CD4-positive, alpha-beta T cell treated with Interleukin-12 subunit alpha and Interleukin-12 subunit beta, for 1 hour (primary cell): ENCODE data around the gene PLEKHS1.

Experiments
- DNase-seq: peaks from one replicate; pipeline ENCODE4 v3.0.0-alpha.2; 2020

PLEKHS1 gene

GRCh38 chr10:113751181-113751732 lies at the start of gene PLEKHS1:
Gene PLEKHS1 (plus strand): TSS chr10:113751682. CDS start chr10:113755278, 3,596 bp downstream.
- no peak for DNase-seq

DNA sequence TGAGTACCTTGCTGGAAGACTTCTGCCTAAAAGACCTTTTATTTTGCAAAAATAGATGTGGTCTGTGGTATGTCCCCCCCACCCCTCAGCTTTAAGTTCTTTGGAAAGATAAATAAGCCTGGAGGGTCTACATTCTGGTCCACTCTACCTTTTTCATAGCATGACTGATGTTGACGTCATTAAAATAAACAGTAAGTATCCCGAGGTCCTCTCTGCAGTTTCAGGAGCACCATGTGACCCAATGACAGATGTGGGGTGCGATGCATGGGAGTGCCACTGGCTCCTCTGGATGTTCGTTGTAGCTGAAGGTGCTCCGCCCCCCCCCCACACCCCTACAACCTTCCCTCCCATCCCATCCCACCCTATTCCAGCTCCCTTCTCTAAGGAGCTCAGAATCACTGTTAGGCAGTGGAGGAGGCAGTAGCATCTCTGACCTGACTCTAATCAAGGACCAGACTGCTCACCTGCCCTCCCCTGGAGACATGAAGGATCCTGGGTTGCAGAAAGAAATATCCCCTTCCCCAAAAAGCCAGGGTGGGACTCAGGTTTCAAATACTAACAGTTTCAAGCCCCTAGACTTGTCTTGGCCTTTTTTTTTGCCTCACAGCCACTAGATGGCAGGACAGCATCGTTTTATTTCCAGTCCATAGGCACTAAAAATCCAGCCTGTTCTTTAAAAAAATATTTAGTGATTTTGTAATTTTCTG lies 46.7 kb upstream of the PLEKHS1 start:
- peak; percentile 25 for DNase-seq

DNA sequence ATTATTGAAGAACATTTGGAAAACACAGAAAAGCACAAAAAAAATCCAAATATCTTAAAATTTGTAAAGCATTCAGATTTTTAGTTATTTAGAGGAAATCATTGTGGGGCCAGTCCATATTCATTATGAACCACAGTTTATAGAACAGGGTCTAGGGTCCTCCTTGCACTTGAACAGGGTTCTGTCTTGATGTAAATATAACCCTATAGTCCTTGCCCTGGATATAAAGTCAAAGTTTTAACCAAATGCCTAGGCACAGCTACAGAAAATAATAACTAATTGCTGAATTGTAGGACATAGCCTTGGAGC lies 46.2 kb upstream of the PLEKHS1 start:
- no peak for DNase-seq

DNA sequence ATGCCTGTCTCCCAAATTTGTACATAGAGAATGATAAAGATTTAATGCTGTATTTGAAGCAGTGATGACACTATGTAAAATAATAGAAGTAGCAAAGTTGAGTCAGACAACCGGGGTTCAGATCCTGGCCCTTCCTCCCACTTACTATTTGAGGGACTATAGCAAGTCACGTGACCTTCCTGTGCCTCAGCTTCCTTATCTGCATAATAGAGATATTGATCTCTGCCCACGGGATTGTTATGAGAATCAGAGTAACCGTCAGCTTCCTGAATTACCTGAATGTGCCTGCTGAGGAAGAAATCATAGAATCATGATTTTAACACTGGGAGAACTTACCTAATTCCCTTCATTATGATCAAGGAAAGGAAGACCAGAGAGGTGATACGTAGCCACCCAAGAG lies 44.9 kb upstream of the PLEKHS1 start:
- no peak for DNase-seq

DNA sequence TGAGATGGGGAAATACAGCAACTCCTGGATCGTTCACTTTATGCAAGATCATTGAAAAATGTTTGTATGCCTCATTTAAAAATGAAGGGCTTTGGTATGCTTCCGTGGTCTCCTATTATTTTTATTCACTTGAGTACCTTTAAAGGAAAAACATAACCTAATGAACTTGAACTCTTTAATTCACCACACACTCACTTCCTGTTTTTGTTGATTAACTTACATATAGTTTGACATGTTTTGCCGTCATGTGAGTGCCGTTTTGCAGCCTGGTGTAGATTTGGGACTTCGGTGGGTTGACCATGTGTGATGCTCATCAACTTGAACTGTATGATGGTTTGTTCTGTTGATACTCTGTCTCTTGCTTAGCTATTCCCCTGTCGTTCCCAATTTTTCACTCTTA lies 42.8 kb upstream of the PLEKHS1 start:
- no peak for DNase-seq

DNA sequence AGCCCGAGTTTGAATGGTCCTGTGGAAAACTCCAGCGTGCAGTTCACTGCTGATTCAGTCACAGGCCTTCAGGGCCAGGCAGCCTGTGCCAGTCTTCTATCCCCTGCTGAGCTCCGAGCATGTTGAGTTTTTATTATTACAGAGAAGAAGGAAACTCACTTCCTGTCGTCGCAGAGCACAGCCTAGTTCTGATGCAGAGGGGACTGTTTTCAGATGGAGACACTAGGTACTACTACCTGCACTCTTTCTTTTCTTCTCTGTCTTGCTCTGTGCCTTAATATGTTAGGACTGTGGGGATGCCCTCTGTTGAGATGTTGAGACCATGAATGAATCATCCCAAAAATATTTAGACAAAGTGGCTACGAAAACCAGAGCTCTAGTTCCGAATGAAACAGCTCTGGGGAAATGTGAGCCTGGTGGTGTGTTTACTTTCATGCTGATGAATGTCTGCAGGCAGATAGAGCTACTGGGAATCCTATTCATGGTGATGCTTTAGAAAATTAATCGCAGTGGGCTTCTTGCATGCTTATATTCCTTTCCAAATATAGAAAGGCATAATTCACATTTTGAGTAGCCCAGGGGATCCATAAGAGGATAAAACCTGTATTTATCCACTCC lies 42.2 kb upstream of the PLEKHS1 start:
- DNase-seq, result no peak

- DNase-seq, result no peak
These were observed 40.3 kb upstream of the PLEKHS1 start for GRCh38 chr10:113711142-113711541.

DNA sequence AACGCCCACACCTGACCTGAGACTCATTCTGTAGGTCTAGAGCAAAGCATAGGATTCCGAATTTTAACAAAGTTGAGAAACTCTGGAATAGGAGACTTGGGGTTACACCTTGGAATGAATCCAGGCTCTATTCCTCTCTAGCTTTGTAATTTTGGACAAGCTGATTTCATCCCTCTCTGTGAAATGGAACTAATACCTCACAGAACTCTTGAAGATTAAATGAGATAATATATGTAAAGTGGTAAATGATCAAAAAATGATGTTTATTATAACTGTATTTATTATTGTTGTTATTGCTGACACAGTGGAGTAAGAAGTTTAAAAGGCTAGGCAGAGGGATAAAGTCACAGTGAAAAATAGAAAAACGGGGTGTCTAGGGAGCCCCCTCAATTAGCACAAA lies 39.5 kb upstream of the PLEKHS1 start:
- no peak for DNase-seq

- DNase-seq, result no peak
These were observed 38.5 kb upstream of the PLEKHS1 start for GRCh38 chr10:113712755-113713639.

DNA sequence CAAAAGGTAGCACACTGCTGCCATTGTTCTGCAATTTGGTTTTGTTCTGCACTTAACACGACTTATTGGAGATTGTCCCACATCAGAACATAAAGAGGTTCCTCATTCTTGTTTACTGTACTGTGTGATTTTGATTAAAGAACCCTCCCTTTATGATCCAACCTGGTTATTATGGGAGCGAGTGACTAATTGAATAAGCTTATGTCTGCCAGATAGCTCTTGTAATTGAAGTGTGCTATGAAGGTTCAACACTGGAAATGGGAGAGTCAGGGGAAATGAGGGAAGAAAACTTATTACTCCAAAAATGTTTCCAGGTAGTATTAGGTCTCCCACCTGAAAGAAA lies 37.9 kb upstream of the PLEKHS1 start:
- no peak for DNase-seq

DNA sequence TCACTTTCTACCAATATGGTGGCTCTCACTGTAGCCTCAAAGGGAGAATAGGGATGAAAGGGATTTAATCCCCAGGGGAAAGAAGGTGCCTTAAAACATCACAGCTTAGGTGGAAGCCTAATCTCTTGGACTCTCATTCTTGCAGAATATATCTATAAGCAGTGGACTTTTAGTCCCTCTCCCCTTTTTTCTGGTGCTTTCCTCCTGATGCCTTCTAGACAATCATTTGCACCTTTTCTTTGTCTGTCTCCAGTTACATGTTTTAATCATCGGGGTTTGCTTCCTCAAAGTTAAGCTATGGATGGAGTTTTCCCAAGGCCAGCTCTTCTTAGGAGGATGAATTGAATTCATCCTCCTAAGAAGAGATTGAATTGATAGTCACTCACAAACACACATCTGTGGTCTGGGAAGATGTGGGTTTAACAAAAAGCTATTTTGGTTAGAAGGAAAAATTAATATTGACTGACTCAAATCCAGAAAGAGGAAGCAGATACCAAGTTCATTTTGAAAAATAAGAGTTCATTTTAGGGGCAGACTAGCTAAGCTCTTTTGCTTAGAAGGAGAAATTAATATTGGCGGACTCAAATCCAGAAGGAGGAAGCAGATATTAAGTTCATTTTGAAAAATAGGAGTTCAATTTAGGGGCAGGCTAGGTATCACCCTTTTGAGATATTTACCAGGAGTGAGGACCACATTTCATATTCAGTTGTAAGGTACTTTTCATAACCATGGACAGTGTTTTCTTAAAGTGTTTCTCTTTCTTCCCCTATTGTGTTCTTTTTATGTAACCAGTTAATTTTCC lies 35.2 kb upstream of the PLEKHS1 start:
- DNase-seq, result no peak

DNA sequence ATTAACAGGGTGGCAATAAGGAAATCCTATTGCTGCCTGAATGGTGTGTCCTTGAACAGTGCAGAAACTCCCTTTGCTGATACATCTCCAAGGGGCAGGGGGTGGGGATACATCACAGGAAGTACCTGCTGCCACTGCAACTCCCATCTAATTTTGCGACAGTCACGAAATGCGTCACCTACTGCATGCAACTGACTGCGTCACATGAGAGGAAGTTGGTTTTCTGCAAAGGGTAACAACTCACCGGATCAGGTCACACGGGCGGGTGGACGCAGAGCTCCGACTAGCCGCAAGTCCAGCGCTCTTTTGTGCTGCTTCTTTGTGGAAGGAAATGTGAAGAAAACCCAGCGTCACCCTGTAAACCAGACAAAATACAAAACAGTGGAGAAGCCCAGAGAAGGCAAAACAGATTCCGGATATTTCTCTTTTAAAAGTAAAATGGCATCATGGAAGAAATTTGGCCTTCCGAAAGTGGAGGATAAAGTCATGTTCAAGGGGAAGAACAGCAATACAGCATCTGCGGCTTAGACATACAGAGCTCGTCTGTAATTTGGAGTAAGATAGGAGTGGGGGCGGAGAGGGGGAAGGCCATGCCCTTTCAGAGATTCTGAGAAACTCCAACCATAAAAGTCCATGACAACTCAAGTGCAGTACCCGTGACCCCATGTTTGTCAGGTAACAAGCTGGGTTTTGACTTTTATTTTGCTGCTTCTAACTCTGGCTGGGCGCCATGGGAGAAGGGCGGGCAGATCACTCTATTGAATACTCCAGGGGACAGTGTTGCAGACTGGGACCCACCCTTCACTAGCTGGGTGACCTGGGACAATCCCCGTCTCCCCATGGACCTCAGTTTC lies 32.3 kb upstream of the PLEKHS1 start:
- DNase-seq, result no peak

DNA sequence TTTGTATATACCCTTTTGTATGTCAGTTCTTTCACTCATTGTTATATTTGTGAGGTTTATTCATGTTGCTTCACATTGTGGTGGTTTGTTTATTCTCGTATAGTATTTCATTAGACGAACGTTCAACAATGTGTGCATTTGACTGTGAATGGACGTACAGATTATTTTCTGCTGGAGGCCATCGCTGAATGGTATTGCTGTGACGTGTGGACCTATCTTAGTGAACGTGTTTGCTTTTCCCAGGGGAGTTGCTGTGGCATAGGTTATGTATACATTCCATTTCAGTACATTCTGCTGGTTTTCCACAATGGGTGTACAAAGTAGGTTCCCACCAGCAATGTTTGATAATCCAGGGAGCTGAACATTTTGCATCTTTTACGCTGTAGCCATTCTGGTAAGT lies 31.1 kb upstream of the PLEKHS1 start:
- no peak for DNase-seq

DNA sequence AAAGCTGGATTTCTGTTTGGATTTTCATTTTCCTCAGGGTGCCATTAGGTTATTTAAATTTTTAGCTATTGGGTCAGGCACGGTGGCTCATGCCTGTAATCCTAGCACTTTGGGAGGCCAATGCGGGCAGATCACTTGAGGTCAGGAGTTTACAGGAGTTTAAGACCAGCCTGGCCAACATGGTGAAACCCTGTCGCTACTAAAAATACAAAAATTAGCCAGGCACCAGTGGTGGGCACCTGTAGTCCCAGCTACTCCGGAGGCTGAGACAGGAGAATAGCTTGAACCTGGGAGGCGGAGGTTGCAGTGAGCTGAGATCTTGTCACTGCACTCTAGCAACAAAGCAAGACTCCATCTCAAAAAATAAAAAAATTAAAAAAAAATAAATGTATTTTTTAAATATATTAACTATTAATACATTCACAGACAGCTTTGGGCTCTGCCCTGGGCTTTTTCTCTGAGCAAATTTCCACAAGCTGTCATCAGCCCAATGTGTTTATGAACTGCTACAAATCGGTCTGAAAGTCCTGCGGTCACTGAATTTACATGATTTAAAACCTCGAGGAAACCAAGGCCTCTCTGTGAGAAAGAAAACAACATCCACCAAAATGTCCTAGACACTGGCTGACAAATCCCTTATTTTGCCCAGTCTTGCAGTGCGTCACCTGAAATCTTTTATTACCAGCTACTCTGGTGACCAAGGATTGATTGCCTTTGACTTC lies 19.2 kb upstream of the PLEKHS1 start:
- no peak for DNase-seq

GRCh38 chr10:113732966-113733365 lies 18.5 kb upstream of the PLEKHS1 start:
- no peak for DNase-seq

DNA sequence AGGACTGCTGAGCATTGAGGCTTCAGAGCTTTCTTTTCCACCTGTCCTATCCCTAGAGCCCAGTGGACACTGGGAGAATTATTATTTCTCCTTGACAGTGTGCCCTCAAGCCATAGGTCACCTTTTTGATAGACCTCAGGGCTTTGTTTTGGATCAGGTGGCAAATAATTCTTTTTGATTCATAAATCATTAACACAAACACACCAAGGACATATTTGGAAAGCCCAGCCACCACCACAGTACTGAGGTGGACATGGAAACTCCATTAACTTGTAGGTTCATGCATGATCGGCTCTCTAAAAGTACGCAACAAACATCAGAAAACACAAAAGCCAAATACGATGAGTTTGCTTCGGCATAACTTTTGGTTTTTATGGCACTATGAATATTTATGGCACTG lies 17.8 kb upstream of the PLEKHS1 start:
- DNase-seq, result no peak

- no peak for DNase-seq
These were observed 15.6 kb upstream of the PLEKHS1 start for GRCh38 chr10:113735913-113736312.

GRCh38 chr10:113736576-113736975 lies 14.9 kb upstream of the PLEKHS1 start:
- DNase-seq, result no peak

DNA sequence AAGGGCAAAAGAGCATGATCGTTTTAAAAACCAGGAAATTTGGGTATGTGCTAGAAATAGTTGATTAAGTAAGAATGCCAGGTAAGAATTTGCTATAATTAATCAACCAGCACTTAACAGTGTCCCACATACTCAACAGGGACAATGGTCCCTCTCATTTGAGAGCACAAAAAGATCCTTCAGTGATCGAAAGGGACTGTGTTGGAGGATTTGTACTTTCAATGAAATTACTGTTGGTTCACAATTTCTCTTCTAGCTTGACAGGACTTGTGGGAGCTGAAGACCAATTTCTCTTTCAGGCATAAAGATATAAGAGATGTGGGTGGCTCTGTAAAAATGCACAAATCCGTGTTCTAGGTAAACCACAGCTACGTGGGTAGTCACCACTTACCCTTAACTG lies 12.5 kb upstream of the PLEKHS1 start:
- no peak for DNase-seq

DNA sequence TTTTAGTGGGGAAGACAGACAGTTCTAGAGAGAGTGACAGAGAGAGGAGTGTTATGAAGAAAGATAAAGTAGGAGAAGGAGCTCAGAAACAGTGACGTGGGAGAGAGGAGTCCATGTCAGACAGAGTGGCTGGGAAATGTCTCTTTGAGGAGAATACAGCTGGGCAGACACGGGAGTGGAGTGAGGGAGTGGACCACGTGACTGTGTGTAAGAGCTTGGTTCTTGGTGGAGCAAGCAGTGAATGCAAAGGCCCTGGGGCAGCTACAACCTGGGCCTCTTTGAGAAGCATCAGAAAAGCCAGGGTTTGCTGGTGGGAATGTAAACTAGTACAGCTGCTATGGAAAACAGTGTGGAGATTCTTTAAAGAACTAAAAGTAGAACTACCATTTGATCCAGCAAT lies 11.9 kb upstream of the PLEKHS1 start:
- no peak for DNase-seq

DNA sequence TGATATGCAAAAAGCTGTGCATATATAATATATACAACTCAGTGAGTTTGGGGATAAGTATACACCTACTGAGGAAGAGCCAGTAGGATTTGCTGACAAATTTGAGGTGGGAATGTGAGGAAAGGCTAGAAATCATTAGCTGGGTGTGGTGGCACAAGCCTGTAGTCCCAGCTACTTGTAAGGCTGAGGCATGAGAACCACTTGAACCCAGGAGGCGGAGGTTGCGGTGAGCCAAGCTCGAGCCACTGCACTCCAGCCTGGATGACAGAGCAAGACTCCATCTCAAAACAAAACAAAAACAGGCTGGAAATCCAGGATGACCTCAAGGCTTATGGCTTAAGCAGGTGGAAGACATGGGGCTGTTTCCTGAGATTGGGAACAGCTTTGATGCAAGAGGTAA lies 10.6 kb upstream of the PLEKHS1 start:
- no peak for DNase-seq
